SHP77 treated with DMSO at 0.1 percent for 48 hours (cell line): ENCODE measurements around the gene GTF2IRD1.
"Not testable (repeated sequence)": the region's sequence is repeated elsewhere in the genome, so short reads cannot be mapped to it uniquely, and the experiment has no call there.

Source experiments
- DNase-seq: peaks from one replicate; lab custom pipeline; 2025; lab: John Stamatoyannopoulos, UW

GTF2IRD1 gene

GRCh38 chr7:74493295-74493694, 39.6 kb downstream of the GTF2IRD1 start:
- DNase-seq: no peak

- DNase-seq: no peak
Measured at GRCh38 chr7:74494076-74494548, 40.4 kb downstream of the GTF2IRD1 start.

- DNase-seq: no peak
Measured at GRCh38 chr7:74495112-74496086, 41.7 kb downstream of the GTF2IRD1 start.

- DNase-seq: no peak
Measured at GRCh38 chr7:74496272-74496671, 42.6 kb downstream of the GTF2IRD1 start.

- not testable (repeated sequence) for DNase-seq
Measured at GRCh38 chr7:74496773-74497172, 43.1 kb downstream of the GTF2IRD1 start.

GRCh38 chr7:74498354-74498753, 44.6 kb downstream of the GTF2IRD1 start:
- DNase-seq: no peak

- no peak for DNase-seq
Measured at GRCh38 chr7:74498996-74499834, 45.5 kb downstream of the GTF2IRD1 start.

GRCh38 chr7:74499835-74500388, 46.2 kb downstream of the GTF2IRD1 start:
- no peak for DNase-seq

- no peak for DNase-seq
Measured at GRCh38 chr7:74501298-74501697, 47.6 kb downstream of the GTF2IRD1 start.

- no peak for DNase-seq
Measured at GRCh38 chr7:74502216-74502891, 48.6 kb downstream of the GTF2IRD1 start.

- peak; percentile 4 for DNase-seq
Measured at GRCh38 chr7:74503061-74503460, 49.4 kb downstream of the GTF2IRD1 start.

- DNase-seq: no peak
Measured at GRCh38 chr7:74503943-74504342, 50.2 kb downstream of the GTF2IRD1 start.

- no peak for DNase-seq
Measured at GRCh38 chr7:74505471-74506324, 52.0 kb downstream of the GTF2IRD1 start.

GRCh38 chr7:74506325-74506724, 52.6 kb downstream of the GTF2IRD1 start:
- DNase-seq: no peak

GRCh38 chr7:74507538-74508319, 54.0 kb downstream of the GTF2IRD1 start:
- no peak for DNase-seq

GRCh38 chr7:74509453-74509852, 55.7 kb downstream of the GTF2IRD1 start:
- not testable (repeated sequence) for DNase-seq

GRCh38 chr7:74511345-74511744, 57.6 kb downstream of the GTF2IRD1 start:
- no peak for DNase-seq

- no peak for DNase-seq
Measured at GRCh38 chr7:74512762-74513161, 59.1 kb downstream of the GTF2IRD1 start.

GRCh38 chr7:74514131-74514591, 60.5 kb downstream of the GTF2IRD1 start:
- DNase-seq: peak; percentile 41

GRCh38 chr7:74515276-74515675, 61.6 kb downstream of the GTF2IRD1 start:
- DNase-seq: no peak
